Left renal pelvis (tissue), 4 donors: ENCODE results near the gene RUNX3. TPM values are rescaled to one million over a fixed set of nuclear protein-coding genes. Genes with fewer than 3 reads are reported as not detected.

Experiments
- DNase-seq, 4 donors: peaks; one replicate each; pipeline ENCODE4 v3.0.0-alpha.2; 2013; ENCODE audit warnings: low read depth in 4 of 4, low spot score in 3 of 4
- polyA plus RNA-seq, 4 donors: library from polyadenylated mRNA; unstranded; fragments of 120-200 nt; gene quantifications; one replicate each; pipeline ENCODE4 v1.2.1, GENCODE V29; 2013; ENCODE audit not compliant: insufficient read length in 4 of 4

RUNX3 gene
- polyA plus RNA-seq, 4 donors, result 0.41 to 0.70 (median 0.58) TPM

DNA sequence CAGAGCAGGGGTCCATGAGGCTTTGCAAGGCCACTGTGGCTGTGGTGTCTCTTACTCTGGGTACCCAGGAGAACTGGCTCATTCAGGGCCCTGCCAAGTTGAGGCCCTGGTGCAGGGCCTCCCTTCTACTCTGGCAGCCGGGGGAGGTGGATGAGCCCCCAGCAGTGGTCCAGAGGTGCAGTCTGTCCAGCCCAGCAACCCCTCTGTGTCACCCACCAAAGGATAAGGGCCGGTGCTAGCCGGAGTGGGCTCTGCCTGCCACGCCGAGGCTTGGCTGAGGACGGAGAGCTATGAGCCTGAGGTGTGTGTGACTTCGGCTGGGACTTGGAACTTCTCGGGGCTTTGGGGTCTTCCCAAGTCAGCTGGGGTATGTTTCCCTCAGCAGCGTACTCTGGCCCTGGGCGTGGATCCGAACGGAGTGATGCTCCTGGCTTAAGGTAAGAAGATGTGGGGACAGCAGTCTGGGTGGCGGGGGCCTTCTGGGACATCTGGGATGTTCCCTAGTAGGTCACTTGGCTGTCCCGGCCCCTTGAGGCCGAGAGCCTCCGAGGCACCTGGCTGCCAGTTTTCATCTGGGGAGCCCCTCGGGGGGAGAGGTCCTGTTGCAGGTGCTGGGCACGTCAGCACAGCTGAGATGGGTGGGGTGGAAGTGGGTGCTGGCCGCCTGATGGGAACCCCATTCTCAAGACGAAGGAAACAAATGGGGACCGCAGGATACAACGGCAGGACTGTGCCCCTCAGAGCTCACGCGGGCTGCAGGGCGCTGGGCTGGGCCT lies 25.9 kb downstream of the RUNX3 start:
- DNase-seq, result no peak

DNA sequence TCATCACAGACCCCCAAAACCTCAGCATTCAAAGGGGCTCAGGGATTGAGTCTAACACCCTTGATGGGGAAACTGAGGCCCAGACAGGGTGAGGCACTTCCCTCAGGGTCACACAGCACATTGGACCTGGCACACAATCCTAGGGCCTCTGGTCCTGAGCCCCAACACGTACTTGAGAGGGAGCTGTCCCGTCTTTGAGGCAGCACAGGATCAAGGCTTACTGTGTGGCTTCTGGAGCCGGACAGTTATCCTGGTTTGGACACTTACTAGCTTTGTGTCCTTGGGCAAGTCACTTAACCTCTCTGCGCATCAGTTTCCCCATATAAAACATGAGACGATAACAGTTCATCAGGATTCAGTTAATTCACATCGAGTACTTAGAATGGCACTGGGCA lies 26.5 kb downstream of the RUNX3 start:
- DNase-seq, result no peak

DNA sequence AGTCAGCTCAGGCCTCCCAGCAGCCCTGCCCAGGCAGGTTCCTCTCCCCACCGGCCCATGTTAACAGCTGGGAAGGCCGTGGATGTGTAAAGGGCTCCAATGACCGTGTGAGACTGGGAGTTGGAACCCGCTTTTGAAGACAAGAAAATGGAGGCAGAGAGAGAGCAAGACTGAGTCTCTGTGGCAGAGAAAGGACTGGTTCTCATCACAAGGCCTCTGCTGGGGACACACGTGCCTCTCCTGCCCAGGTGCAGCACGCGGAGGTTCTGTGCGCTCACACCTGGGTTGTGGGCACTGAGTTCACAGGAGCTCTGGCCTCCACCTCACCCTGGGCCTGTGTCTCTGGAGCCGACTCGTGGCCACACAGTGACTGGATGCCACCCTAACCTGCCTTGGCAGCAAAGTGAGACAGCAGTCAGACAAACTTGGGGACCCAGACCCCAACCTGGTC lies 27.0 kb downstream of the RUNX3 start:
- DNase-seq, result no peak

DNA sequence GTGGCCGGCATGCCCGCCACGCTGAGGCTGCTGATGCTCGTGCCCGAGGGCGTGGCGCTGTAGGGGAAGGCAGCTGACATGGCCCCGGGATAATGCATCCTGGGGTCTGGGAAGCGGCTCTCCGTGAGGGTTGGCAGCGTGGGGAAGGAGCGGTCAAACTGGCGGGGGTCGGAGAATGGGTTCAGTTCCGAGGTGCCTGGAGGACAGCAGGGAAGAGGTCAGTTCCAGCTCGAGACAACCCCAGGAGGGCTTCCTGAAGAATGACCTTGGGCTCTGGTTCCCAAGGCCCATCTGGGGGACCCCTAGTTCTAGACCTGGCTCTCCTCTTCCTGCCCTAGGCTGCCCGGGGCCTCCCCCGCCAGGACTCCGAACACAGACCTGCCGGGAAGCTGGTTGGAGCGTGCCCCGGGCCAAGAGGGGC lies 27.6 kb downstream of the RUNX3 start:
- DNase-seq, result no peak

DNA sequence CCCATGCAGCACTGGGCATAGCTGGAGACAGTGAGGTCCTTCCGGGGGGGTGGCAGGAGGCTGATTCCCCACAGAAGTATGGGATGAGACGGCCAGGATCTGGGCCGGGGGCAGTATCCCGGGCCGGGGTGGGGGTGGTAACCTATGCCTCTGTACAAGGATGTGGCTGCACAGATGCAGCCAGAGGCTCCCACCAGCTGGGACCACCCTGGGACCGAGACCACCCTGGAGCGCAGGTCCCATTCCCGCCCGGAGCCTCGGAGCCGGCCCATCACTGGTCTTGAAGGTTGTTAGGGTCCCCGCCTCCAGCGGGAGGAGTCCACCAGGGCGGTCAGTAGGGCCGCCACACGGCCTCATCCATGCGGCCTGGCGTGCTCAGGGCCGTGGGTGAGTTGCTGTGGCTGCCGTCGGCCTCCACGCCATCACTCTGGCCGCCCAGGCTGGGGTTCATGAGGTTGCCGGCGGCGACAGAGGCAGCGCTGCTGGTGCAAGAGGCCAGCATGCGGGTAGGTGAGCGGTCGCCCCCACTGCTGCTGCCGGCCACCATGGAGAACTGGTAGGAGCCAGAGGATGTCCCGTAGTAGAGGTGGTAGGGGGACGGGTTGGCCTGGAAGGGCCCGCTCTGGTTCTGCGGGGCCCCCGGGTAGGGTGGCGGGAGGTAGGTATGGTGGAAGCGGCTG lies 28.1 kb downstream of the RUNX3 start:
- no peak for DNase-seq

DNA sequence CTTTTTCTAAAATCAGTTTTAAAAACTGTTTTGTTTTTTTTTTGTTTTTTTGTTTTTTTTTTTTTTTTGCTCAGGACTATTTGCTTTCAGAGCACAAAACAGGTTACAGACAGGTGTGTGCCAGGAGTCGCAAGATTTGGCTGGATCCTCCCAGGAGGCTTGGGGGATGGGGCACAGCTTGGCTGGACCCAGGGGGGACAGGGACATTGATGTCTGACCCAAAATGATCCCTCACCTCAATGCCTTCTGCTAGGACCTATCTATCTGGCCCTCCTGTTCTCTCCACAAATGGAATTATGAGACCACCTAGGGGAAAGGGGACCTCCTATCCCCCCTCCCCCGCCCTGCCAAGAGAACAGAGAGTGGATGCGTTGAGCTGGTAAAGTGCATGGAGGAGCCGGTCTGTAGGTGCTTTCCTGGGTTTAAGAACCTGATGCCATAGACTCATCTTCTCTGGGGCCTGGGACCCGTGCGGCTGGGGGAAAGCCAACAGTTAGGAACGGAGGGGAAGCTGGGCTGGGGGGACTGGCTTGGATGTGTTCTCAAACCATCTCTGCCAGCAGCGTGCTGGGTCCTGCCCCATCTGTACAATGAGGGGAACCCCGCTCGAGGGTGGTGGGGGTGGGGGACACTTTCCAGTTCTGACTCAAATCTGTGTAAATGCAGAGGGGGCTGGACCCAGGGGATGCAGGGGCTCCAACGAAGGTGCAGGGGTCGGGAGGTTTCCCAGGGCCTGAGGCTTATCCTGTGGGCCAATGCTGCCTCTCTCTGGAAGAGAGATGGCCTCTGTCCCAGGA lies 28.9 kb downstream of the RUNX3 start:
- no peak for DNase-seq

DNA sequence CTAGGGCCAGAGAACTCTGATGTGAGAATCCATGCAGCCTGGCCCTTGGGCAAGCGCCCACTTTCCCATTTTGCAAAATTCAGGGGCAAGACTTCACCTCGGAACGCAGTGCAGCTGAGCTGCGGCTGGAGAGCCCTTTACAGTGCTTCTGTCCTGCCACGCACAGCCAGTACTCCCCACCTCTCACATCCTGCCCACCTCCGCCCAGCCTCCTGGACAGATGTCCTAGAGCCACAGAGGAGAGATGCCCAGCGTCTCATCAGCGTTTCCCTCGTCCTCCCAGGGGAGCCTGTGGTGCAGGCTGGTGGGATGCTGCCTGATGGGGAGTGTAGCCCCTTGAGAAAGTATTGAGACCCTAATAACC lies 29.6 kb downstream of the RUNX3 start:
- DNase-seq, result no peak

DNA sequence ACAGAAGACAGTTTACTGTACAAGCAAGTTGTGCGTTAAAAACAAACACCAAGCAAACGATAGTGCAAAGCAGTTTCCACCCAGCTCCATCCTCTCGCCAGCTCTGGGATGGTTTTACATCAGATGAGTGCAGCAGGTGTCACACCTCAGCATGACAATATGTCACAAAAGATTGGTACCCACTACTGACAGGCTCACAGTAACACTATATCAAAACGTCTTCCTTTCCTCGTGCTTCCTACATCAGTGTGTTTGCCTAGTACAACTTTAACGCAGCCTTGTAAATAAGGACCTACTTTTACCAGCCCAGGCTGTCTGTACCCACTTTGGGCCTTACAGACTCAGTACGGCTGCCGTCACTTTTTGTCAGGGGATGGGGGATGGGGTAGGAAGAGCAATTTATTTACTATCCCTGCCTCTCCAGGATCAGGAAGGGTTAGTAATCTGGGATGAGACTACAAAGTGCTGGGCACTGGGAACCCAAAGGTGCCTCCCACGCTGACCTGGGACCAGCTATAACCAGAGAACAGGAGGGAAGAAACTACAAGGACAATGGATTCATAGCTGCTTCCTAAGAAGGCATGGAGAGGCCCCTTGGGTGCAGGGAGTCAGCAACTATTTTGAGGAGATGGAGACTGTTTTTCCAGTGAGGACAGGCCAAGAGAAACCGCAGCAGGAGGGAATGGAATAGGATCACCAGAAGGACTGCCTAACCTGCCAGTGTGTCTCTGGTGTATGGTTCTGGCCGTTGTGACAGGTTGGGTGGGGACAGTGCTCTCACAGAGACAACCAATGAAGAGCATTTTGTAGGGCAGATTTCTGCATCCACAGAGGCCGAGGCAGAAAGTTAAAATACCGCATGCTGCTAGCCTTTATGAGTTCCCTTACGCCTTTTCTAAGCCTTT lies 30.2 kb downstream of the RUNX3 start:
- DNase-seq, result no peak

DNA sequence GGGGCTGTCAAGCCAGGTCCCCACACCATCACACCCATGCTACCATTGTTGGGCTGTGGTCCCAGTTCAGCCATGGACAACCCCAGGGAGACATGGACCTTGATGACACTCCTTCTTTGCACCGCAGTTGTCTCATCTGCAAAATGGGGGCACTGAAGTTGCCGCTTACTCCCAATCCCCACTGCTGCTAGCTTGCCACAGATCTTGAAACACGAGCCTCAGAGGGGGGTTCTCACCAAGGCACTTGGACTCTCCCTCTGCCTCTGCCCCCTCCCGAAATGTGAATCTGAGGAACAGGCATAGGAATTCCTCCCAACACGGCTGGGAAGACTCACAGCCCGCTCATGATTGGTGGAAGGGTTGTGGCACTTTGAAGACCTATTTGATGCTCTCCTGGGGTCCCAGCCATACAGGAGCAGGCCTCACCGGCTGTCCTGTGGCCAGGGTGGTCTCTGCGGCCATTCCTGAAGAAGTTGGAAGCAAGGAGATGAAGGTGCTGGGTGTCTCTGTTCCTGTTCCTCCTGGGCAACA lies 31.1 kb downstream of the RUNX3 start:
- no peak for DNase-seq

DNA sequence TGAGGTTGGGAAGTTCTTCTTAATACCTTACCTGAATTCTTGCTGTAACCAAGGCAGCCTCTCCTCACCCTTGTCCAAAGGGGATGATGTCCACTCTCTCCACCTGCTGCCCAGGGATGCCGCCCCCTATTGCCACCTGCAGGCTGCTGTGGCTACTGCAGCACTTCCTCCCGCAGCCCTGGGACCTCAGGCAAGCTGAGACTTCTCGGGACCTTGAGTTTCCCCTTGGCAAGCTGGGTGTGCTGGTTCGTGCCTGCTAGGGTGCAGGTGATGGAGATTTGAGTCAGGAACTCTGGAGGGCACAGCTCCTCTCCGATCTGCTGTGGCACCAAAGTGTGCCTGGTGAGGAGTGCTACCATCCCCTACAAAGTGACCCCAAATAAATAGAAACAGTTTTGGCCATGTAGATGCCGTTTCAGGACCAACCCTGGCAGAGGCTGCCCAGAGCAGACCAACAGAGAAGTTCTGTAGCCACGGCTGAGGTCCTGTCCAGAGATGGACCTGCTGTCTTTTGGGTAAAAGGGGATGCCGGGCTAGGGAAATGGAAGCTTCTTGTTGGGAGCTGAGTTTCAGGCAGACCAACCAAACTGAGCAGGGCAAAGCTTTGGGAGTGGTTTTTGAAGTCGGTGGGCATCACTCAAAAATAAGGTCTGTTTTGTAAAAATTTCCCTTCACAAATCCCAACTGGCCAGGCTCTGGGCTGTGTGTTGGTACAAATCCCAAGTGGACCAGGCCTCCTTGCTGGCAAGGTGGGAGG lies 31.7 kb downstream of the RUNX3 start:
- no peak for DNase-seq

DNA sequence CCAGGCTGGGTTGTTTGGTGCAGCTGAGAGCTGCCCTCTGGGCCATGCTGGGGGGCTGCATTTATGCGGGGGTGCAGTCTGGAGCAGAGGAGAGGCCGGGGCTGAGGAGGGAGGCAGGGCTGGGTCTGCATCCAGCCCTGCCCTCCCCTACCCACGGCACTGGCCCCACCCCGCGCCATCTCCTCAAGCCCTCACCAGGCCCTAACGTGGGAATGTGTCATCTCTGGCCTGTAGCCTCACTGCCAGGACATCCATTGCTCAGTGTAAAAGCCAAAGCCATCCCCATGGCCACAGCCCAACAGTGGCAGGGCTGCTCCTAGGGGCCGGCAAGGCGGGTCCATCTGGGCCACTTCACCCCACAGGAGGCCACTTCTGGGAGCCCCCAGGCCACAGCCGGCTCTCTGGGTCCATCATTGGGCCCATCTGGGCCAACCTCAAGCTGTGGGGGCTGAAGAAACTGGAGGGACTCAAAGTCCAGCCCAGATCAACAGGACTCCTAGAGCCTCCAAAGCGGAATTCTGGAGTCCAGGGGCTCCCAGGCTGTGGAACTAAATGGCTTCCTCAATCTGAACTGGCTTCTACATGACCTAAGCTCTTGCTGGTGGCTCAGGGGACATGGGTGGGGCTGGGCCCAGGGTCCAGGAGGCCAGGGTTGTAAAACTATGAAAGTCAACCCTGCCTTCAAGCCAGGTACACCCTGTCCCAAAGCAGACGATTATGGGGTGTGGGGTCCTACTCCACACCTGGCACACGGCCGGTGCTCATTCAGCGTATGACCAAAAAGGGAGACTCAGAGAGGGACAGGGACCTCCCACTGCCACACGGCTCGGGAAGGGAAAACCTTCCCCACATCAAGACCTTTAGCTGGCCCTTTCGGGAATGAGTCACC lies 32.6 kb downstream of the RUNX3 start:
- no peak for DNase-seq

DNA sequence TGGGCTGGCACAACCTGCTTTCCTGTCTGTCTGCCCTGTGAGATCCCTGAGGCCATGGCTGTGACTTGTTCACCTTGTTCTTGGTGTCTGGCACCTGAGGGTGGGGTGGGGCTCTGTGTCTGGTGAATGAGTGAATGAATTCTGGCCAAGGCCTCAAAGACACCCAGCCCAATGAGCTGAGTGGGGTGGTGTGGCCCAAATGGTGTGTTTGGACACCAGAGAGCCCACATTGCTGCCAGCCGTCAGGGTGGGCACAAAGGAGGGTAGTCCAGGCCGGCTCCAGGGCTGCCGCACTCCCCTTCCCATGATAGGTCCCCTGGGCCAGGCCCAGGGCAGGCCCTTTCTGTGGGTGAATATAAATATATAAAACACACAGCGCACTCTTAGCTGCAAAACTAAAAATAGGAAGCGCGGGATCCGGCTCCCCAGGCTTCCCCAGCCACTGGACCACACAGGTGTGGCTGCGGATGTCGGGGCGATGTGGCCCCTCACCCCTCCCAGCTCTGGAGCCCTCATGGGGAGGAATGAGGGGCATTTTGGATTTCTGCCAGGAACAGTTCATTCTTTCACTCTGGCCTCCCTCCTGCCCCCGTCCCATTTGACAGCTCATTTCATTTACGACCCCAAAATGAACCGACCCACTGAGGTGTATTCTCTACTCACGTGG lies 33.3 kb downstream of the RUNX3 start:
- no peak for DNase-seq

DNA sequence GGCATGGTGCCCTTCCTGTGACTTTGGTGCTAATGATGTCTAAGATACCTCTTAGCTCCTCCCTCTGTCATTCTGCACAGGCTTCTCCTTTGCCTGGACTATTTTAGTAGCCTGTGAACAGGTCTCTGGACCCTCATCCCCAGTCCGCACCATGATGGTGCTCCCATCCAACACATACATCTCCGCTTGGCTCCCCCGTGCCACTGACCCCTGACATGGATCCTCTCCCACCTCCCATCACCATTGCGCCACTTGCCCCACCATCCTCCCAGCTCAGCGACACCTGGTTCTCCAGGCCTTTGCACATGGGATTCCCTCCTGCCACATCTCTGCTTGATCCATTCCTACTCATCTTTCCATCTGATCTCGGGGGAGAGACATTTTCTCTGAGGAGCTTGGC lies 33.9 kb downstream of the RUNX3 start:
- no peak for DNase-seq

DNA sequence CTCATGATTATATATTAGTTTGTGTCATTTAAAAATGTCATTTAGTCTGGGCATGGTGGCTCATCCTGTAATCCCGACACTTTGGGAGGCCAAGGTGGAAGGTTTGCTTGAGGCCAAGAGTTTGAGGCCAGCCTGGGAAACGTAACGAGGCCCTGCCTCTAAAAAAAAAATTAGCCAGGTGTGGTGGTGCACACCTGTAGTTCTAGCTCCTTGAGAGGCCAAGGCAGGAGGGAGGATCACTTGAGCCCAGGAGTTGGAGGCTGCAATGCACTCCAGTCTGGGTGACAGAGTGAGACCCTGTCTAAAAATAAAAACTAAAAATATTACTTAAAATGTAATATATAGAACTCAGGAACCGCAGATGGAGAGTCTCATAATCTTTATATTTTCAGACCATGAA lies 34.6 kb downstream of the RUNX3 start:
- DNase-seq, result no peak

DNA sequence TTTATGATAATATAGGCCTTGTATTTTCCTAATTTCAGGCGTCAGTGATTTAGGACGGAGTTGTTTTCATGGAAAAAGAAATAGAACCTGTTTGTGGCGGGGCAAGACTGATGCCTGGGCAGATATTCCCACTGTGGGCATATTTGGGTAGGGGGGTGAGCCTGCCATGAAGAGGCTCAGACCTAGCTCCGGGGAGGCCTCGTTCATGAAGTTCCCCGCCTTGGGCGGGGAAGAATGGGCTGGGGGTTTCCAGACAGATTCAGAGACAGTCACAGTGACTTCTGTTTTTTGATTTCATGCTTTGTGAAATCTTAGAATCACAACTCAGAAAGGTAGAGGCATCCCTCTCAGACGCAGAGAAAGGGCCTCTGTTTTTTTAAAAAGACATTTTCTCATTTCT lies 36.1 kb downstream of the RUNX3 start:
- DNase-seq, result no peak

DNA sequence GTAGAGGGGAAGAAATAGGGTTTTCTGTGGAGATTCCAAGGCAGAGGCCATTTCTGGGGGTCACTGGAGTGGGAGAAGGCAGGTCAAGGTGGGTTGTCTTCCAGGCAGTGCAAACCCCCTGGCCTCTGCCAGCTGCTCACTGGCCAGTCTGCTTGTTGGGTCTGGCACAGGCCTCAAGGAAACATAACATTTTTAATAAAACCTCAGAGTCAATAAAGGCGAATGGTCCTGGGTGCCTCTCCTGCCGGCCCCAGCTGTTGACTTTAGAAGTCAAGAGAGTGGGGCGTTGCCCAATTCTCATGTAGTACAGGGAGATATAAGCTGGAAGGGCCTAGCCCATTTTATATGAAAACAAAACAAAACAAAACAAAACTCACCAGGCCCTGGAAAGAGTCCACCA lies 36.6 kb downstream of the RUNX3 start:
- no peak for DNase-seq

DNA sequence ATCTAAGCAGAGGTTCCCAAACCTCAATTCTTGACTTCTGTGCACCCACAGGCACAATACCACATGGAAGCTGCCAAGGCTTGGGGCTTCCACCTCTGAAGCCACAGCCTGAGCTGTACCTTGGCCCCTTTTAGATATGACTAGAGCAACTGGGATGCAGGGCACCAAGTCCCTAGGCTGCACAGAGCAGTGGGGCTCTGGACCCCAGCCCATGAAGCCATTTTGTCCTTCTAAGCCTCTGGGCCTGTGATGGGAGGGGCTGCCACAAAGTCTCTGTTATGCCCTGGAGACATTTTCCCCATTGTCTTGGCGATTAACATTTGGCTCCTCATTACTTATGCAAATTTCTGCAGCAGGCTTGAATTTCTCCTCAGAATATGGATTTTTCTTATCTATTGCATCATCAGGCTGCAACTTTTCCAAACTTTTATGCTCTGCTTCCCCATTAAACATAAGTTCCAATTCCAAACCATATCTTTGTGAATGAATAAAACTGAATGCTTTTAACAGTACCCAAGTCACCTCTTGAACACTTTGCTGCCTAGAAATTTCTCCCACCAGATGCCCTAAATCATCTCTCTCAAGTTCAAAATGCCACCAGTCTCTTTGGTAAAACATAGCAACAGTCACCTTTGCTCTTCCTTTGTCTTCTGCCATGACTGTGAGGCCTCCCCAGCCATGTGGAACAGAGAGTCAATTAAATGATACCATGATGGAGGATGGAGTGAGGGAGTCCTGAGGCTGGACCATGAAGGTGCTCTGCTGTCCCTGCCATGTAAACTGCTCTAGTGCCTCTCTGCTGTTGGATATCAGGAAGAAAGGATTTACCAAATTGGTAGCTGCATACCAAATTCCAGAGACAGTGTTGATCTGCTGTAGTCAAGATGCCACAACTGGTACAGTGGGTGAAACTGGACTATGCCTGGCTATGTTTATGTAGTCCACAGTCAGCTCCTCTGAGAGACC lies 37.6 kb downstream of the RUNX3 start:
- DNase-seq, result no peak
